Endothelial cell of umbilical vein (primary cell): ENCODE measurements around the gene SNAI3. TPM values are rescaled to one million over a fixed set of nuclear protein-coding genes. Genes with fewer than 3 reads are reported as not detected.

Experiments used
- BruUV-seq: library from RNA; stranded (reverse); fragments of 400-500 nt; replicated peaks from 2 replicates; lab custom pipeline; 2021; lab: Mats Ljungman, UMichigan
- CTCF ChIA-PET: fragments of 300-600, 350-600 bp; sonication (Branson Sonifier 250); formaldehyde crosslinking; loops from one replicate; lab custom pipeline; 2021; ENCODE audit warnings: antibody characterized with exemption, inconsistent platforms; lab: Charles Lee
- POLR2A ChIA-PET: fragments of 300-600, 350-600 bp; sonication (Branson Sonifier 250); formaldehyde crosslinking; loops from one replicate; lab custom pipeline; 2021; ENCODE audit warnings: antibody characterized with exemption, inconsistent platforms; lab: Charles Lee
- DNase-seq: peaks from one replicate; pipeline ENCODE4 v3.0.0-alpha.2; 2011; ENCODE audit warnings: low read depth, low spot score
- FAIRE-seq: peaks from 2 replicates; lab custom pipeline; 2011; peaks lifted over from hg19 to GRCh38; lab: Jason Lieb, UNC
- H2AFZ ChIP-seq: 2 replicates; pipeline ENCODE4 v1.6.0; 2012; ENCODE audit warnings: low read depth, low read length, control low read depth, inconsistent platforms
- H3K27ac ChIP-seq: 2 replicates; pipeline ENCODE4 v1.5.1; 2011; ENCODE audit warnings: low read depth, mild to moderate bottlenecking, control low read depth, low read length, moderate library complexity; ENCODE audit not compliant: insufficient read depth
- H3K27me3 ChIP-seq, 2 experiments: 2 replicates each; pipeline versions ENCODE4 v1.6.0 to v1.6.1; 2011; ENCODE audit warnings: low read length in 2 of 2, mixed read lengths in 1 of 2; ENCODE audit not compliant: control insufficient read depth in 2 of 2, insufficient read depth in 2 of 2
- H3K36me3 ChIP-seq, 2 experiments: 2 replicates in 1 of 2; 3 replicates in 1 of 2; pipeline ENCODE4 v1.5.1; 2011; ENCODE audit warnings: low read length in 2 of 2, mild to moderate bottlenecking in 1 of 2, moderate library complexity in 1 of 2; ENCODE audit not compliant: control insufficient read depth in 2 of 2, insufficient read depth in 2 of 2; ENCODE audit errors: extremely low read depth in 1 of 2
- H3K4me1 ChIP-seq: 3 replicates; pipeline ENCODE4 v1.5.1; 2011; ENCODE audit warnings: mild to moderate bottlenecking, low read length; ENCODE audit not compliant: control insufficient read depth, insufficient read depth; ENCODE audit errors: extremely low read depth
- H3K4me2 ChIP-seq: 2 replicates; pipeline ENCODE4 v1.6.1; 2011; ENCODE audit warnings: low read length, control low read depth, mixed read lengths; ENCODE audit not compliant: insufficient read depth
- H3K4me3 ChIP-seq, 3 experiments: fragments of 200-600 bp in 1 of 3; sonication (generic), shearing (Covaris generic) in 1 of 3; replicated peaks in 1 of 3; 2 replicates each; pipeline ENCODE4 v1.5.1; 2011 to 2016; ENCODE audit warnings: control low read depth in 3 of 3, low read length in 3 of 3, mild to moderate bottlenecking in 2 of 3, inconsistent platforms in 1 of 3, low read depth in 1 of 3, moderate library complexity in 1 of 3; ENCODE audit not compliant: insufficient read depth in 1 of 3
- H3K79me2 ChIP-seq: 2 replicates; pipeline ENCODE4 v1.6.0; 2012; ENCODE audit warnings: low read length, inconsistent platforms; ENCODE audit not compliant: control insufficient read depth, insufficient read depth
- H3K9ac ChIP-seq: replicated peaks from 2 replicates; pipeline ENCODE3; 2011; ENCODE audit warnings: low read length, control low read depth; ENCODE audit not compliant: insufficient read depth; ENCODE audit errors: extremely low read depth
- H3K9me1 ChIP-seq: replicated peaks from 3 replicates; pipeline ENCODE4 v1.6.0; 2011; ENCODE audit warnings: mild to moderate bottlenecking, low read length; ENCODE audit not compliant: control insufficient read depth, insufficient read depth; ENCODE audit errors: extremely low read depth
- H3K9me3 ChIP-seq: replicated peaks from 2 replicates; pipeline ENCODE4 v1.5.1; 2012; ENCODE audit warnings: low read length, inconsistent platforms; ENCODE audit not compliant: control insufficient read depth, insufficient read depth
- H4K20me1 ChIP-seq: replicated peaks from 2 replicates; pipeline ENCODE3; 2011; ENCODE audit warnings: mild to moderate bottlenecking, low read length; ENCODE audit not compliant: control insufficient read depth, insufficient read depth; ENCODE audit errors: extremely low read depth
- EZH2 ChIP-seq: IDR thresholded peaks from 2 replicates; pipeline ENCODE4 v1.6.1; 2012; ENCODE audit warnings: borderline replicate concordance, low read depth, mild to moderate bottlenecking, moderate library complexity, low read length, inconsistent platforms; ENCODE audit not compliant: severe bottlenecking
- FOS ChIP-seq: IDR thresholded peaks from 2 replicates; pipeline ENCODE4 v1.6.1; 2011; ENCODE audit warnings: mild to moderate bottlenecking, low read length, moderate library complexity, borderline replicate concordance; ENCODE audit not compliant: insufficient read depth
- GATA2 ChIP-seq: IDR thresholded peaks from 2 replicates; pipeline ENCODE4 v1.7.0; 2011; ENCODE audit warnings: low read depth, mild to moderate bottlenecking, moderate library complexity, mixed read lengths, low read length; ENCODE audit not compliant: insufficient read length, insufficient read depth
- JUN ChIP-seq: IDR thresholded peaks from 2 replicates; pipeline ENCODE4 v1.6.1; 2011; ENCODE audit warnings: borderline replicate concordance, low read depth; ENCODE audit not compliant: insufficient read length, insufficient read depth
- MYC ChIP-seq: IDR thresholded peaks from one replicate; pipeline ENCODE4 v1.6.1; 2011; ENCODE audit warnings: mild to moderate bottlenecking, low read depth, low read length
- POLR2A ChIP-seq: IDR thresholded peaks from 2 replicates; pipeline ENCODE4 v1.6.1; 2012; ENCODE audit warnings: low read depth, mild to moderate bottlenecking, control low read depth, low read length
- POLR2AphosphoS5 ChIP-seq: IDR thresholded peaks from 2 replicates; pipeline ENCODE4 v1.6.1; 2012; ENCODE audit warnings: low read depth, mild to moderate bottlenecking, control low read depth, low read length, moderate library complexity; ENCODE audit not compliant: insufficient read depth
- dilution Hi-C: fragments of 300-500 bp; cut with MboI; formaldehyde crosslinking; loops from one replicate; pipeline ENCODE4 v1.15.0; 2019; ENCODE audit warnings: low sequenced_read_pairs; ENCODE audit not compliant: extremely low pct_ligation_motif_present
- intact Hi-C: fragments of 100-400 bp; cut with micrococcal nuclease; formaldehyde crosslinking; loops from one replicate; pipeline ENCODE4 v1.10.0; 2022
- polyA plus RNA-seq, 4 experiments: library from polyadenylated mRNA; depleted of rRNA in 3 of 4; stranded (reverse) in 3 of 4; unstranded in 1 of 4; fragments of >200 nt; gene quantifications; 2 replicates each; pipeline versions ENCODE4 v1.2.1 to v1.2.3, GENCODE V29; 2011 to 2012; ENCODE audit warnings: missing spikeins in 1 of 4
- total RNA-seq: library from RNA; stranded (reverse); gene quantifications from 2 replicates; pipeline ENCODE4 v1.2.3, GENCODE V29; 2021
- TF ChIP-seq, protein P1 (sequence below), 2 donors: IDR thresholded peaks; 1 replicate in 1 of 2; 2 replicates in 1 of 2; pipeline ENCODE4 v1.5.1; 2011; ENCODE audit warnings: low read length in 2 of 2, mild to moderate bottlenecking in 2 of 2, moderate library complexity in 2 of 2, control low read depth in 1 of 2, inconsistent platforms in 1 of 2, low read depth in 1 of 2; ENCODE audit not compliant: insufficient read depth in 1 of 2; ENCODE audit errors: extremely low read depth in 1 of 2
- TF ChIP-seq, protein P2 (sequence below): IDR thresholded peaks from 2 replicates; pipeline ENCODE4 v1.6.1; 2011; ENCODE audit not compliant: insufficient read depth, insufficient read length

The SNAI3 gene
- total and polyA plus RNA-seq, 2 donors (not counting 3 experiments of a cell fraction or from before 2014, with no cell fraction given): 0.30 to 0.31 TPM

DNA sequence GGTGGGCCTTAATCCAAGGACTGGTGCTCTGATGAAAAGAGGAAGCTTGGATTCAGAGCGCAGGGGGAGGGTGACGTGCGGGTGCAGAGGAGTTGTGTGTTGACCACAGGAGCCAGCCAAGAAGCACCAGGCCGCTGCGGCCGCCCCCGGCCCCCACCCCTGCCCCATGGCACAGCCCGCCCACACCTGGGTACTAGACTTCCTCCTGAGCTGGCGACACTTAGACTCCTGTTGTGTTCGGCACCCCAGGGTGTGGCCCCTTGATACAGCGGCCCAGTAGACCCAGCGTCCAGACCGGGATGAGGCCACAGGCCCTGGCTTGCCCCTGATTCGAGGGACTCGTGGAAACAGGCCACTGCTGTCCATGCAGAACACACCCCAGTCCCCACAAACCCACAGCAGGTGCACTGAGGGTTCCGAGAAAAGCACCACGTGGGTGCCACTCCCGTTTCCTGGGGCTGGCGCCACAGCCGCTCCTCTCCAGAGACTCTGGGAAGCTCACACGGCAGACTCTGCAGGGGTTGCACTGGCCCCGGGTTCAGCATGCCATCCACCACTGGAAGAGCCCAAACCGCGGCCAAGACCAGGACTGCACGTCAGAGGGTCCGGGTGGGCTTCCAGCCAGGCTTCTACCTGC lies 5.7 kb upstream of the SNAI3 start:
- Histone ChIP-seq H3K79me2 (no peaks in the 10 kb centered on the region), H3K27ac (no peak overlapping the region), H3K36me3 (no peaks in the 10 kb centered on the region), H3K9me3 (no peaks in the 10 kb centered on the region), H3K4me2 (no peak overlapping the region), H2AFZ (no peak overlapping the region), H3K4me1 (no peaks in the 10 kb centered on the region), H3K27me3 (peaks cover 0 to 2% of the 10 kb centered on the region in 2 experiments), H3K9ac (no peak overlapping the region), H4K20me1 (no peaks in the 10 kb centered on the region), H3K4me3 (no peak overlapping the region), H3K9me1 (no peaks in the 10 kb centered on the region)
- POLR2A ChIA-PET: no interaction called here
- DNase-seq (no peak), FAIRE-seq (no peak)
- CTCF ChIA-PET: no interaction called here
- intact Hi-C loops: no loop called here
- no peak for TF ChIP-seq POLR2AphosphoS5
- TF ChIP-seq POLR2A: no peak
- no peak for TF ChIP-seq JUN
- TF ChIP-seq MYC: no peak
- TF ChIP-seq GATA2: no peak
- TF ChIP-seq, protein P1, sequence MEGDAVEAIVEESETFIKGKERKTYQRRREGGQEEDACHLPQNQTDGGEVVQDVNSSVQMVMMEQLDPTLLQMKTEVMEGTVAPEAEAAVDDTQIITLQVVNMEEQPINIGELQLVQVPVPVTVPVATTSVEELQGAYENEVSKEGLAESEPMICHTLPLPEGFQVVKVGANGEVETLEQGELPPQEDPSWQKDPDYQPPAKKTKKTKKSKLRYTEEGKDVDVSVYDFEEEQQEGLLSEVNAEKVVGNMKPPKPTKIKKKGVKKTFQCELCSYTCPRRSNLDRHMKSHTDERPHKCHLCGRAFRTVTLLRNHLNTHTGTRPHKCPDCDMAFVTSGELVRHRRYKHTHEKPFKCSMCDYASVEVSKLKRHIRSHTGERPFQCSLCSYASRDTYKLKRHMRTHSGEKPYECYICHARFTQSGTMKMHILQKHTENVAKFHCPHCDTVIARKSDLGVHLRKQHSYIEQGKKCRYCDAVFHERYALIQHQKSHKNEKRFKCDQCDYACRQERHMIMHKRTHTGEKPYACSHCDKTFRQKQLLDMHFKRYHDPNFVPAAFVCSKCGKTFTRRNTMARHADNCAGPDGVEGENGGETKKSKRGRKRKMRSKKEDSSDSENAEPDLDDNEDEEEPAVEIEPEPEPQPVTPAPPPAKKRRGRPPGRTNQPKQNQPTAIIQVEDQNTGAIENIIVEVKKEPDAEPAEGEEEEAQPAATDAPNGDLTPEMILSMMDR (IDR thresholded peaks at IDR 0.05; ENCODE audit: extremely low read depth in 1 of 2, insufficient read depth in 1 of 2, low read depth in 1 of 2, low read length in 2 of 2): no peak
- TF ChIP-seq FOS: no peak
- no peak for TF ChIP-seq EZH2
- TF ChIP-seq, protein P2, sequence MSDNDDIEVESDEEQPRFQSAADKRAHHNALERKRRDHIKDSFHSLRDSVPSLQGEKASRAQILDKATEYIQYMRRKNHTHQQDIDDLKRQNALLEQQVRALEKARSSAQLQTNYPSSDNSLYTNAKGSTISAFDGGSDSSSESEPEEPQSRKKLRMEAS: no peak
- BruUV-seq: no TSS peak
- dilution Hi-C loops: no loop called here
